Activated naive CD4-positive, alpha-beta T cell treated with anti-CD3 and anti-CD28 coated beads for 36 hours (primary cell): ENCODE results near the gene STX17. TPM values are rescaled to one million over a fixed set of nuclear protein-coding genes. Genes with fewer than 3 reads are reported as not detected.

Experiments
- CTCF ChIA-PET: fragments of 350-600 bp; sonication (Branson Sonifier 250); formaldehyde crosslinking; loops from one replicate; lab custom pipeline; 2021; ENCODE audit warnings: antibody characterized with exemption; lab: Charles Lee
- DNase-seq: peaks from one replicate; pipeline ENCODE4 v3.0.0-alpha.2; 2020
- H3K27ac Mint-ChIP-seq: one replicate; pipeline ENCODE4 v1.8.0; 2021; ENCODE audit warnings: mild to moderate bottlenecking, mixed read lengths
- H3K27me3 Mint-ChIP-seq: one replicate; pipeline ENCODE4 v1.8.0; 2021; ENCODE audit warnings: low read depth, mixed read lengths
- H3K36me3 Mint-ChIP-seq: one replicate; pipeline ENCODE4 v1.8.0; 2021; ENCODE audit warnings: low read depth, mixed read lengths
- H3K4me1 Mint-ChIP-seq: one replicate; pipeline ENCODE4 v1.8.0; 2021; ENCODE audit warnings: low read depth, mixed read lengths
- H3K4me3 Mint-ChIP-seq: one replicate; pipeline ENCODE4 v1.8.0; 2021; ENCODE audit warnings: mild to moderate bottlenecking, moderate library complexity, mixed read lengths
- H3K9me3 Mint-ChIP-seq: one replicate; pipeline ENCODE4 v1.8.0; 2021; ENCODE audit warnings: mixed read lengths
- intact Hi-C: fragments of 100-400 bp; cut with micrococcal nuclease; formaldehyde crosslinking; loops from one replicate; pipeline ENCODE4 v1.15.1; 2023
- total RNA-seq, 2 experiments: library from RNA; stranded (reverse); gene quantifications; one replicate each; pipeline ENCODE4 v1.2.3, GENCODE V29; 2021

The STX17 gene
- total RNA-seq, 2 experiments from 2014 or later: 28.1 to 31.6 TPM

- H3K27ac Mint-ChIP-seq: no peak overlapping the region
- no peak overlapping the region for H3K4me3 Mint-ChIP-seq
- peaks cover 10% of the 10 kb centered on the region for H3K36me3 Mint-ChIP-seq
- H3K4me1 Mint-ChIP-seq: peaks cover 35% of the 10 kb centered on the region
- no peaks in the 10 kb centered on the region for H3K9me3 Mint-ChIP-seq
- no peak for DNase-seq
- H3K27me3 Mint-ChIP-seq: no peaks in the 10 kb centered on the region
- intact Hi-C loops: no loop called here
- CTCF ChIA-PET: no interaction called here
Measured at GRCh38 chr9:99911600-99911999, 5.1 kb downstream of the STX17 start.

GRCh38 chr9:99916650-99917049, 10.2 kb downstream of the STX17 start:
- peaks cover 39% of the 10 kb centered on the region for H3K4me1 Mint-ChIP-seq
- no peak overlapping the region for H3K4me3 Mint-ChIP-seq
- peaks cover 38% of the 10 kb centered on the region for H3K36me3 Mint-ChIP-seq
- DNase-seq: no peak
- no peak overlapping the region for H3K27ac Mint-ChIP-seq
- intact Hi-C loops: no loop called here
- no peaks in the 10 kb centered on the region for H3K27me3 Mint-ChIP-seq
- no peaks in the 10 kb centered on the region for H3K9me3 Mint-ChIP-seq
- CTCF ChIA-PET: no interaction called here

GRCh38 chr9:99918134-99918533, 11.7 kb downstream of the STX17 start:
- intact Hi-C loops: no loop called here
- peaks cover 37% of the 10 kb centered on the region for H3K4me1 Mint-ChIP-seq
- DNase-seq: no peak
- no peaks in the 10 kb centered on the region for H3K27me3 Mint-ChIP-seq
- no peaks in the 10 kb centered on the region for H3K9me3 Mint-ChIP-seq
- H3K36me3 Mint-ChIP-seq: peaks cover 50% of the 10 kb centered on the region
- no peak overlapping the region for H3K27ac Mint-ChIP-seq
- H3K4me3 Mint-ChIP-seq: no peak overlapping the region
- CTCF ChIA-PET: interaction anchor here (1.3 to 1.5 kb wide), 2 partner anchors 93 to 107 kb away, joined by 3 read pairs; no protein-coding TSS in a partner anchor

- Mint-ChIP-seq H3K4me3 (no peak overlapping the region), H3K4me1 (peaks cover 31% of the 10 kb centered on the region), H3K27ac (no peak overlapping the region), H3K9me3 (peaks cover 3% of the 10 kb centered on the region), H3K27me3 (no peaks in the 10 kb centered on the region), H3K36me3 (peaks cover 63% of the 10 kb centered on the region)
- intact Hi-C loops: no loop called here
- CTCF ChIA-PET: no interaction called here
- DNase-seq: no peak
Measured at GRCh38 chr9:99919930-99920329, 13.5 kb downstream of the STX17 start.

- H3K27ac Mint-ChIP-seq: no peak overlapping the region
Measured at GRCh38 chr9:99921875-99922710, 15.6 kb downstream of the STX17 start.

GRCh38 chr9:99922711-99923030, 16.2 kb downstream of the STX17 start:
- peaks cover 8% of the 10 kb centered on the region for H3K9me3 Mint-ChIP-seq
- peaks cover 30% of the 10 kb centered on the region for H3K4me1 Mint-ChIP-seq
- intact Hi-C loops: no loop called here
- H3K36me3 Mint-ChIP-seq: peaks cover 73% of the 10 kb centered on the region
- H3K27ac Mint-ChIP-seq: no peak overlapping the region
- H3K27me3 Mint-ChIP-seq: no peaks in the 10 kb centered on the region
- CTCF ChIA-PET: no interaction called here
- H3K4me3 Mint-ChIP-seq: no peak overlapping the region
- no peak for DNase-seq

More at GRCh38 chr9:99921875-99922710, 15.6 kb downstream of the STX17 start:
- no peaks in the 10 kb centered on the region for H3K27me3 Mint-ChIP-seq
- peaks cover 8% of the 10 kb centered on the region for H3K9me3 Mint-ChIP-seq
- intact Hi-C loops: no loop called here
- CTCF ChIA-PET: no interaction called here
- DNase-seq: no peak
- peaks cover 75% of the 10 kb centered on the region for H3K36me3 Mint-ChIP-seq
- peaks cover 30% of the 10 kb centered on the region for H3K4me1 Mint-ChIP-seq
- H3K4me3 Mint-ChIP-seq: no peak overlapping the region

GRCh38 chr9:99925541-99925940, 19.1 kb downstream of the STX17 start:
- Mint-ChIP-seq H3K4me3 (no peak overlapping the region), H3K4me1 (peaks cover 18% of the 10 kb centered on the region), H3K9me3 (peaks cover 8% of the 10 kb centered on the region), H3K27me3 (no peaks in the 10 kb centered on the region), H3K36me3 (peaks cover 59% of the 10 kb centered on the region), H3K27ac (no peak overlapping the region)
- CTCF ChIA-PET: no interaction called here
- no peak for DNase-seq
- intact Hi-C loops: no loop called here

GRCh38 chr9:99929652-99930051, 23.2 kb downstream of the STX17 start:
- Mint-ChIP-seq H3K4me1 (peaks cover 17% of the 10 kb centered on the region), H3K27ac (no peak overlapping the region), H3K4me3 (no peak overlapping the region), H3K36me3 (peaks cover 42% of the 10 kb centered on the region), H3K9me3 (peaks cover 8% of the 10 kb centered on the region), H3K27me3 (no peaks in the 10 kb centered on the region)
- intact Hi-C loops: no loop called here
- no peak for DNase-seq
- CTCF ChIA-PET: no interaction called here

- peaks cover 35% of the 10 kb centered on the region for H3K36me3 Mint-ChIP-seq
- no peaks in the 10 kb centered on the region for H3K27me3 Mint-ChIP-seq
- intact Hi-C loops: no loop called here
- no peak overlapping the region for H3K27ac Mint-ChIP-seq
- peaks cover 19% of the 10 kb centered on the region for H3K4me1 Mint-ChIP-seq
- CTCF ChIA-PET: interaction anchor here (0.6 kb wide), 1 partner anchor 44 kb away, joined by 3 read pairs; no protein-coding TSS in a partner anchor
- peaks cover 5% of the 10 kb centered on the region for H3K9me3 Mint-ChIP-seq
- no peak overlapping the region for H3K4me3 Mint-ChIP-seq
- DNase-seq: no peak
Measured at GRCh38 chr9:99931155-99931840, 24.8 kb downstream of the STX17 start.

- peaks cover 24% of the 10 kb centered on the region for H3K36me3 Mint-ChIP-seq
- no peak overlapping the region for H3K4me3 Mint-ChIP-seq
- no peak overlapping the region for H3K27ac Mint-ChIP-seq
- CTCF ChIA-PET: no interaction called here
- H3K9me3 Mint-ChIP-seq: peaks cover 13% of the 10 kb centered on the region
- intact Hi-C loops: no loop called here
- no peaks in the 10 kb centered on the region for H3K27me3 Mint-ChIP-seq
- DNase-seq: no peak
- H3K4me1 Mint-ChIP-seq: peaks cover 10% of the 10 kb centered on the region
Measured at GRCh38 chr9:99936947-99937587, 30.6 kb downstream of the STX17 start.

GRCh38 chr9:99947395-99947794, 40.9 kb downstream of the STX17 start:
- Mint-ChIP-seq H3K36me3 (peaks cover 18% of the 10 kb centered on the region), H3K9me3 (no peaks in the 10 kb centered on the region), H3K27ac (no peak overlapping the region), H3K4me3 (no peak overlapping the region), H3K27me3 (no peaks in the 10 kb centered on the region), H3K4me1 (peaks cover 8% of the 10 kb centered on the region)
- intact Hi-C loops: no loop called here
- no peak for DNase-seq
- CTCF ChIA-PET: interaction anchor here (1.8 kb wide), 1 partner anchor 14 kb away, joined by 7 read pairs; no protein-coding TSS in a partner anchor

GRCh38 chr9:99948482-99948881, 42.0 kb downstream of the STX17 start:
- Mint-ChIP-seq H3K9me3 (no peaks in the 10 kb centered on the region), H3K4me1 (peaks cover 11% of the 10 kb centered on the region), H3K27me3 (no peaks in the 10 kb centered on the region), H3K36me3 (peaks cover 17% of the 10 kb centered on the region), H3K27ac (no peak overlapping the region), H3K4me3 (no peak overlapping the region)
- CTCF ChIA-PET: interaction anchor here (0.7 to 1.8 kb wide), 2 partner anchors 15 to 373 kb away, joined by 4 to 7 read pairs; no protein-coding TSS in a partner anchor
- DNase-seq: no peak
- intact Hi-C loops: no loop called here
